Measurements from ENCODE around the gene SLC17A5.
A peak's percentile ranks its signal among the peaks of the same experiment; 100 is the strongest.
"Not testable (repeated sequence)": the region's sequence is repeated elsewhere in the genome, so short reads cannot be mapped to it uniquely, and the experiment has no call there.

The SLC17A5 gene

DNA sequence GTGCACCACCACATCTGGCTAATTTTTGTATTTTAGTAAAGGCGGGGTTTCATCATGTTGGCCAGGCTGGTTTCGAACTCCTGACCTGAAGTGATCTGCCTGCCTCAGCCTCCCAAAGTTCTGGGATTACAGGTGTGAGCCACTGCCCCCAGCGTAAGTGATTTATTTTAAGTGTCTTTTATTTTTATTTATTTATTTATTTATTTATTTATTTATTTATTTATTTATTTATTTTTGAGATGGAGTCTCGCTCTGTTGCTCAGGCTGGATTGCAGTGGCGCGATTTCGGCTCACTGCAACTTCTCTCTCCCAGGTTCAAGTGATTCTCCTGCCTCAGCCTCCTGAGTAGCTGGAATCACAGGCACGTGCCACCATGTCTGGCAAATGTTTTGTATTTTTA is 30.3 kb downstream of the SLC17A5 start:
- H3K27ac Mint-ChIP-seq; H3K27me3 Mint-ChIP-seq; H3K4me1 Mint-ChIP-seq (ENCODE audit: low read depth); intact Hi-C loops (cut with micrococcal nuclease); H3K4me3 Mint-ChIP-seq; H3K9me3 Mint-ChIP-seq: not testable (repeated sequence)
- peaks cover 45% of the 10 kb centered on the region for H3K36me3 Mint-ChIP-seq (ENCODE audit: low read depth)

DNA sequence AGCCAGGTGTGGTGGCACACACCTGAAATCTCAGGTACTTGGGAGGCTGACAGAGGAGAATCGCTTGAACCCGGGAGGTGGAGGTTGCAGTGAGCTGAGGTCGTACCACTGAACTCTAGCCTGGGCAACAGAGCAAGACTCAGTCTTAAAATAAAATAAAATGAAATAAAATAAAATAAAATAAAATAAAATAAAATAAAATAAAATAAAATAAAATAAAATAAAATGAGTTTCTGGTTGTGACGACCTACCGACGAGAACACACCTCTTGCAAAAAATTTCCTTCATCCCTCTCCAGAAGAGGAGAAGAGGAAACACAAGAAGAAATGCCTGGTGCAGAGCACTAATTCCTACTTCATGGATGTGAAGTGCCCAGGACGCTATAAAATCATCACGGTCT is 35.7 kb downstream of the SLC17A5 start:
- H3K36me3 Mint-ChIP-seq (ENCODE audit: low read depth) = peaks cover 78% of the 10 kb centered on the region
- H3K9me3 Mint-ChIP-seq; intact Hi-C loops (cut with micrococcal nuclease); H3K27ac Mint-ChIP-seq; H3K4me1 Mint-ChIP-seq (ENCODE audit: low read depth); H3K4me3 Mint-ChIP-seq; H3K27me3 Mint-ChIP-seq: not testable (repeated sequence)

DNA sequence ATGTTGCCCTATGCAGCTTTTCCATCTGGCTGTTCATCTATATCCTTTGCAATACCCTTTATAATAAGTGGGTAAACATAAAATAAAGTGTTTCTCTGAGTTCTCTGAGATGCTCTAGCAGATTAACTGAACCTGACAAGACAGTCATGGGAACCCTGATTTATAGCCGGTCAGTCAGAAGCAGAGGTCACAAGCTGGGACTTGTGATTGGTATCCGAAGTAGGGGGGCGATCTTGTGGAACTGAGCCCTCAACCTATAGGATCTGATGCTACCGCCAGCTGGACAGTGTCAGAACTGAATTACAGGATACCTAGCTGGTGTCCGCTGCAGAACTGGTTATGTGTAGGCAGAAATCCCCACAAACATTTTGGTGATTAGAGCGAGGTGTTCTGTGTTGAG is 39.0 kb downstream of the SLC17A5 start:
- Mint-ChIP-seq H3K27me3 (no peaks in the 10 kb centered on the region), H3K27ac (no peak overlapping the region), H3K9me3 (no peaks in the 10 kb centered on the region), H3K4me1 (ENCODE audit: low read depth) (no peaks in the 10 kb centered on the region), H3K36me3 (ENCODE audit: low read depth) (peaks cover 84% of the 10 kb centered on the region), H3K4me3 (no peak overlapping the region)
- intact Hi-C loops (cut with micrococcal nuclease) = loop anchor here (5.0 kb wide), 1 partner anchor 113 kb away; no protein-coding TSS in a partner anchor

DNA sequence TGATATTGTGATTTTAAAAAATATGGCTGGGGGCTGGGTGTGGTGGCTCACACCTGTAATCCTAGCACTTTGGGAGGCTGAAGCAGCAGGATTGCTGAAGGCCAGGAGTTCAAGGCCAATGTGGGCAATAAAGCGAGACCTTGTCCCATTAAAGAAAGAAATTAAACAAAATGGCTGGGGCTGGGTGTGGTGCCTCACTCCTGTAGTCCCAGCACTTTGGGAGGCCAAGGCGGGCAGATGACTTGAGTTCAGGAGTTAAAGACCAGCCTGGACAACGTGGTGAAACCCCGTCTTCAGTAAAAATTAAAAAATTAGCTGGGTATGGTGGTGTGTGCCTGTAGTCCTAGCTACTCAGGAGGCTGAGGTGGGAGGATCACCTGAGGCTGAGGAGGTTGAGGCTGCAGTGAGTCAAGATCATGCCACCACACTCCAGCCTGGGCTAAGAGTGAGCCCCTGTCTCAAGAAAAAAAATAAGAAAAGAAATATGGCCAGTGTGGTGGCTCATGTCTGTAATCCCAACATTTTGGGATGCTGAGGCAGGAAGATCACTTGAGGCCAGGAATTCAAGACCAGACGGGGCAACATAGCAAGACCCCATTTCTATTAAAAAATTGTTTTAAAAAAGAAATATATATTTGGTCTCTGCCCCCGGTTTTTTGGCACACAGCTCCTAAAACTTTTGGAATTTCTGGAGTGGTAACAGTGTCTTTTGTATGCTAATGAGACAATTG is 39.8 kb downstream of the SLC17A5 start:
- Mint-ChIP-seq H3K4me3 (no peak overlapping the region), H3K36me3 (ENCODE audit: low read depth) (peaks cover 89% of the 10 kb centered on the region), H3K4me1 (ENCODE audit: low read depth) (no peaks in the 10 kb centered on the region), H3K27me3 (no peaks in the 10 kb centered on the region), H3K27ac (no peak overlapping the region), H3K9me3 (no peaks in the 10 kb centered on the region)
- intact Hi-C loops (cut with micrococcal nuclease) = loop anchor here (5.0 kb wide), 1 partner anchor 112 kb away; no protein-coding TSS in a partner anchor

DNA sequence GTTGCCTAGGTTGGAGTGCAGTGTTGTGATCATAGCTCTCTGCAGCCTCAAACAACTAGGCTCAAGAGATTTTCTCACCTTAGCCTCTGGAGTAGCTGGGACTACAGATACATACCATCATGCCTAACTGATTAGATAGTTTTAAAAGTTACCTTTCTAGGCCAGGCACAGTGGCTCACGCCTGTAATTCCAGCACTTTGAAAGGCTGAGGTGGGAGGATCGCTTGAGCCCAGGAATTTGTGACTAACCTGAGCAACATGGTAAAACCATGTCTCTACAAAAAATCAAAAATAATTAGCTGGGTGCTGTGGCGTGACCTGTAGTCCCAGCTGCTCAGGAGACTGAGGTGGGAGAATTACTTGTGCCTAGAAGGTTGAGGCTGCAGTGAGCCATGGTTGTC is 41.2 kb downstream of the SLC17A5 start:
- H3K36me3 Mint-ChIP-seq (ENCODE audit: low read depth) = peaks cover 89% of the 10 kb centered on the region
- H3K4me3 Mint-ChIP-seq = no peak overlapping the region
- intact Hi-C loops (cut with micrococcal nuclease) = loop anchor here (5.0 kb wide), 1 partner anchor 110 kb away; no protein-coding TSS in a partner anchor
- H3K4me1 Mint-ChIP-seq (ENCODE audit: low read depth) = no peaks in the 10 kb centered on the region
- H3K27ac Mint-ChIP-seq = no peak overlapping the region
- H3K27me3 Mint-ChIP-seq = no peaks in the 10 kb centered on the region
- H3K9me3 Mint-ChIP-seq = no peaks in the 10 kb centered on the region

DNA sequence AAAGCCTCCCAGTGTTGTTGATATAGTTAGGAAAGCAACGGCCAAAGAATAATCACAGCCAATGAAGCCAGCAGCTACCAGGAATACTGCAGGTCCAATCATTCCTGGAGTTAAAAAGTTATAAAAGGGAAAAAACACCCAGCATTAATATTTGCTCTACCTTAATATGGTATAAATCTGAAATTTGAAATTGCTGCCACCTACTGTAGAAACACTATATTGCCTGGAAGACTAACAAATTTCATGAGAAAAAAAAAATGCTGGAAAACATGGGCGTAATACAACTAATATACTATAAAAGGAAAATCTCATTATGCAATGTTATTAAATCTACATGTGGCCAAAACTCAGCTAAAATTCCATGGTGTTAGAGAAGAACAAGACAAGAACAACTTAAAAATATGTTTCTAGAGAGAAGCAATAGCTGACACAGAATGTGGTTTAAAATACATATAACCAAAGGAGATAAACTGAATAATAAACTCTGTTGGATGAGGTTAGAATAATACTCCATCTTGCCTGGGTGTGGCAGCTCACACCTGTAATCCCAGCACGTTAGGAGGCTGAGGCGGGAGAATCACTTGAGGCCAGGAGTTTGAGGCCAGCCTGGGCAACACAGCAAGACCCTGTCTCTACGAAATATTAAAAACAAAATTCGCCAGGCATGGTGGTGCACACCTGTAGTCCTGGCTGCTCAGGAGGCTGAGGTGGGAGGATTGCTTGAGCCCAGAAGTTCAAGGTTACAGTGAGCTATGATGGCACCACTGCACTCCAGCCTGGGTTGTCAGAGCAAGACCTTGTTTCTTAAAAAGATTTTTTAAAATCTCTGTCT is 43.1 kb downstream of the SLC17A5 start:
- Mint-ChIP-seq H3K27ac (no peak overlapping the region), H3K36me3 (ENCODE audit: low read depth) (peaks cover 86% of the 10 kb centered on the region), H3K27me3 (no peaks in the 10 kb centered on the region), H3K9me3 (no peaks in the 10 kb centered on the region), H3K4me3 (no peak overlapping the region), H3K4me1 (ENCODE audit: low read depth) (no peaks in the 10 kb centered on the region)
- intact Hi-C loops (cut with micrococcal nuclease) = loop anchor here (2.0 to 5.0 kb wide), 2 partner anchors 96 to 108 kb away; no protein-coding TSS in a partner anchor

DNA sequence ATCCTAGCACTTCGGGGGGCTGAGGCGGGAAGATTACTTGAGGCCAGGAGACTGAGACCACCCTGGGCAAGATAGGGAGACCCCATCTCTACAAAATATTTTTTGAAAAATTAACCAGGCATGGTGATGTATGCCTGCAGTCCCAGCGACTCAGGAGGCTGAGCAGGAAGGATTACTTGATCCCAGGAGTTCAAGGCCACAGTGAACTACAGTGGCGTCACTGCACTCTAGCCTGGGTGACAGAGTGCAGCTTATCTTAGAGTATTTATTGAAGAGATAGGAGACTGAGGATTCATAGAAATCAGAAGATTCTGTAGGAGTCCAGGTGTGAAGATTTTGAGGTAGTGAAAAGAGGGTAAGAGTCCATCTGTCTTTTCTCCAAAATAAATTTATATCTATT is 45.0 kb downstream of the SLC17A5 start:
- H3K4me3 Mint-ChIP-seq = no peak overlapping the region
- peaks cover 84% of the 10 kb centered on the region for H3K36me3 Mint-ChIP-seq (ENCODE audit: low read depth)
- peak overlapping the region; percentile 50 for H3K27ac Mint-ChIP-seq
- no peaks in the 10 kb centered on the region for H3K27me3 Mint-ChIP-seq
- intact Hi-C loops (cut with micrococcal nuclease) = no loop called here
- H3K4me1 Mint-ChIP-seq (ENCODE audit: low read depth) = no peaks in the 10 kb centered on the region
- no peaks in the 10 kb centered on the region for H3K9me3 Mint-ChIP-seq

DNA sequence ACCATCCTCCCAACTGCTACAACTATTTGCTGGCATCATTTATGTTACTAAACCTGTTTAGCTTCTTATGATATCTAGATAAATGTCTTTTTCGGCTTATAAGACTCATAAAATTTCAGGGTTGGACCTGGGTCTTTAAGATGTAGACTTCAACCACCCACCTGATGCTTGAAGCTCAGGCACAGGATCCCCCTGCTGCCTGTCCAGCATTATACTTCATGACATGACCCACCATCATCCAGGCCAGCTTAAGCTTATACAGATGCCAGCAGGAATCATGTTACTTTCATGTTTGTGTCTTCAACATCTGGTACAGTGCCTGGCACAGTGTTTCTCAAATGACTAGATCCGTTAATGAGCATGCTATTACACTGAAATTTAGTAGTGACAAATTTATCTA is 47.4 kb downstream of the SLC17A5 start:
- Mint-ChIP-seq H3K4me1 (ENCODE audit: low read depth) (no peaks in the 10 kb centered on the region), H3K27ac (no peak overlapping the region), H3K9me3 (no peaks in the 10 kb centered on the region), H3K27me3 (no peaks in the 10 kb centered on the region), H3K4me3 (no peak overlapping the region), H3K36me3 (ENCODE audit: low read depth) (peaks cover 77% of the 10 kb centered on the region)
- intact Hi-C loops (cut with micrococcal nuclease) = no loop called here

DNA sequence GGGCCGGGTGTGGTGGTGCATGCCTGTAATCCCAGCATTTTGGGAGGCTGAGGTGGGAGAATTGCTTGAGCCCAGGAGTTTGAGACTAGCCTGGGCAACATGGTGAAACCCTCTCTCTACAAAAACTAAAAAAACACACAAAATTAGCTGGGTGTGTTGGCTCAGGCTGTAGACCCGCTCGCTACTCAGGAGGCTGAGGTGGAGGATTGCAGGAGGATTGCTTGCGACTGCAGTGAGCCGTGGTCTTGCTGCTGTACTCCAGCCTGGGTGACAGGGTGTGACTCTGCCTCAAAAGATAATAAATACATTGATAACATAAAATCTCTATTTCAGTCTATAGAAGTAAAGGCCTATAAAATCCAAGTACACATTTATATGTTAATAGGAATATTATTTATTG is 49.3 kb downstream of the SLC17A5 start:
- Mint-ChIP-seq H3K27me3 (no peaks in the 10 kb centered on the region), H3K36me3 (ENCODE audit: low read depth) (peaks cover 74% of the 10 kb centered on the region), H3K4me1 (ENCODE audit: low read depth) (no peaks in the 10 kb centered on the region), H3K4me3 (no peak overlapping the region), H3K9me3 (no peaks in the 10 kb centered on the region), H3K27ac (no peak overlapping the region)
- intact Hi-C loops (cut with micrococcal nuclease) = no loop called here

DNA sequence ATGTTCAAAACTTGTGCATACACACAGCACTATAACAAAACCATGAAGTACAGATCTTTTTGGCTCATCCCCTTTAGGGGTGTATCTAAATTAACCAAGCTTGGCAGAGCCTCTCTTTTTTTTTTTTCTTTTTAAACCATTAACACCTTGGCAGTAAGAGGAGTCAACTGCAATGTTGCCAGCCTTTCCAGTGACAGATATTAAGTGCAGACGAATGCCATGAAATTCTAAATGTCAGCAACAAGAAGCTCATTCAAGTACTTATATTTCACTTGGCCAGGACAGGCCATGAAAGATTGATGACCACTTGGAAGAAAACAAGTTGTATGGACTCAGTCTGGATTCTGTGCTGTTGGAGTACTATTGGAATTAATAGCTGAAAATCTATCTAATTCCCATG is 49.8 kb downstream of the SLC17A5 start:
- no peaks in the 10 kb centered on the region for H3K9me3 Mint-ChIP-seq
- H3K4me1 Mint-ChIP-seq (ENCODE audit: low read depth) = no peaks in the 10 kb centered on the region
- no peaks in the 10 kb centered on the region for H3K27me3 Mint-ChIP-seq
- no peak overlapping the region for H3K4me3 Mint-ChIP-seq
- H3K36me3 Mint-ChIP-seq (ENCODE audit: low read depth) = peaks cover 74% of the 10 kb centered on the region
- H3K27ac Mint-ChIP-seq = no peak overlapping the region
- intact Hi-C loops (cut with micrococcal nuclease) = no loop called here

DNA sequence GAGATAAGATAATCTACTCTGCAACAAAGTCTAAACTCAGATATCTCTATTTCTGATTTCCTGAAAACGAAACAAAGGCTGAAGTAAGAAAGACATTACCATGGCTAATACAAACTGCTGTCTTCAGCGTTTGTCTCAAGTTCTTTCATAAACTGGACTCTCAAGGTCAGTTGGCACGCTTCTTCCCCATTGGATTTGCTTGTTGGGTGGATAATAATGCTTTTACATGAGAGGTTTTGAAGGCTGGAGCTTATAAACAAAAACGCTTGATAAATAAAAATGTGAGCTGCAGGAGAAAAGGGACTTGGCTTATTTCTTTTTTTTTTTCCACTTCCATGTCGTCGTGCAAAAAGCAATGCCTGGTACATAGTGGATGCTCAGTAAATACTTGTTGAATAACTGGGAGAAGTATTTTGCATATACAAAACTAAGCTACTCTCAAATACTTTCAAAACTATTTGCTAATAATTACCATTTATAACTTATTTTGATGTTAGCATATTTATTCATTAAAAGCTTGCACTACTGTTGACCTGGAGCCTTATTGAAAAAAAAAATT is 67.3 kb downstream of the SLC17A5 start:
- H3K36me3 Mint-ChIP-seq (ENCODE audit: low read depth) = no peaks in the 10 kb centered on the region
- H3K9me3 Mint-ChIP-seq = no peaks in the 10 kb centered on the region
- intact Hi-C loops (cut with micrococcal nuclease) = no loop called here
- peak overlapping the region; percentile 90 for H3K27ac Mint-ChIP-seq
- H3K27me3 Mint-ChIP-seq = no peaks in the 10 kb centered on the region
- peak overlapping the region; percentile 64 for H3K4me3 Mint-ChIP-seq
- peaks cover 25% of the 10 kb centered on the region for H3K4me1 Mint-ChIP-seq (ENCODE audit: low read depth)

DNA sequence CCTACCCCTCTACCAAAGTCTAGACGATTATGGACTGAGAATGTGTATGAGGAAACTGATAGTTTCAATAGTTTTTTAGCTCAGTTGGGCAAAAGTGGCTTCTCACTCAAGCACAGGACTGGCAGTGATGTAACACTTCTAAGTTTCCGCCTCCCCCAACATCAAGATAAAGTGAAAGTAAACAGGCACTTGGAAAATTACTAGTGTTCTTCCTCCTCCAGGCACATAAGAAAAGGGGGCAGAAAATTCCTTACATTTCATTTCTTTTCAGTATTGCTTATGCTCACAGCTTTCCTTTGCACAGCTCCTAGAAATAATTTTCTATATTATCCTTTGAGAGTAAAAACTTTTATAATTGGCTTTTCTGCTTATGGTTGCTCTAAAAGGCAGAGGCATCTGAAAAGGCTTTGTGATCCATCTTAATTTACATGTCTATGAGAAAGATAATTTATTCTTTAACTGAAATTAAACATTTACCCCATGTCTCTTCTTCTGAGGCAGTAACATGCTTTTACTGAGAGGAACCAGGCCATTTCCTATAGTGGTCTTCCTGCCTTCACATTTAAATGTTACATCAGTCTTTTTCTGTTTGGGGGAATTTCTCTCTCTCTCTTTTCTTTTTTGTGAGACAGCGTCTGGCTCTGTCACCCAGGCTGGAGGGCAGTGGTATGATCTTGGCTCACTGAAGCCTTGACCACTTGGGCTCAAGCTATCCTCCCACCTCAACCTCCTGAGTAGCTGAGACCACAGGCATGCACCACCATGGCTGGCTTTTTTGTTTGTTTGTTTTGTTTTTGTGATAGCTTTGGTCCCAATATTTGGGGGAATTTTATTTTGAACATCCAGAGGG is 68.0 kb downstream of the SLC17A5 start:
- Mint-ChIP-seq H3K27ac (peak overlapping the region; percentile 90), H3K9me3 (no peaks in the 10 kb centered on the region), H3K4me1 (ENCODE audit: low read depth) (peaks cover 28% of the 10 kb centered on the region), H3K4me3 (peak overlapping the region; percentile 64), H3K36me3 (ENCODE audit: low read depth) (no peaks in the 10 kb centered on the region), H3K27me3 (no peaks in the 10 kb centered on the region)
- intact Hi-C loops (cut with micrococcal nuclease) = loop anchor here (1.0 kb wide), 1 partner anchor 64 kb away; the partner anchor contains the start of gene EEF1A1

DNA sequence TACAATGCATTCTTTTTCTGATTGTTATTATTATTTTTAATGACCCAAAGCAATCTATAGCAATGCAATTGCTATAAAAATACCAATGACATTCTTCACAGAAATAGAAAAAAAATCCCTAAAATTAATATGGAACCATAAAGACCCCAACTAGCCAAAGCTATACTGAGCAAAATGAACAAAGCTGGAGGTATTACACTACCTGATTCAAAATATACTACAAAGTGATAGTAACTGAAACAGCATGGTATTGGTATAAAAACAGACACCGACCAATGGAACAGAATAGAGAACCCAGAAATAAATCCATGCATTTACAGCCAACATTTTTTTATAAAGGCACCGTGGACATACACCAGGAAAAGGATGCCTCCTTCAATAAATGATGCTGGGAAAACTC is 72.5 kb downstream of the SLC17A5 start:
- H3K9me3 Mint-ChIP-seq = no peaks in the 10 kb centered on the region
- peaks cover 41% of the 10 kb centered on the region for H3K4me1 Mint-ChIP-seq (ENCODE audit: low read depth)
- intact Hi-C loops (cut with micrococcal nuclease) = loop anchor here (2.0 kb wide), 1 partner anchor 18 kb away; no protein-coding TSS in a partner anchor
- H3K4me3 Mint-ChIP-seq = no peak overlapping the region
- H3K27ac Mint-ChIP-seq = peak overlapping the region; percentile 99
- no peaks in the 10 kb centered on the region for H3K36me3 Mint-ChIP-seq (ENCODE audit: low read depth)
- H3K27me3 Mint-ChIP-seq = no peaks in the 10 kb centered on the region
